GM19395 (cell line): ENCODE measurements around the gene SEMA3E.
"Not testable (repeated sequence)": the region's sequence is repeated elsewhere in the genome, so short reads cannot be mapped to it uniquely, and the experiment has no call there.

Experiments
- ATAC-seq: cut with Tn5 transposase; IDR thresholded peaks from one replicate; pipeline ENCODE4 v1.9.1; 2021; ENCODE audit warnings: mild to moderate bottlenecking, moderate library complexity; ENCODE audit not compliant: unreplicated experiment

The SEMA3E gene

GRCh38 chr7:83494683-83495082 is 154.3 kb downstream of the SEMA3E start:
- ATAC-seq = no peak

GRCh38 chr7:83492802-83493201 is 156.1 kb downstream of the SEMA3E start:
- ATAC-seq = no peak

- no peak for ATAC-seq
These were observed 161.1 kb downstream of the SEMA3E start for GRCh38 chr7:83487801-83488200.

- no peak for ATAC-seq
These were observed 162.0 kb downstream of the SEMA3E start for GRCh38 chr7:83486957-83487356.

- no peak for ATAC-seq
These were observed 162.4 kb downstream of the SEMA3E start for GRCh38 chr7:83486536-83486935.

GRCh38 chr7:83484826-83485225 is 164.1 kb downstream of the SEMA3E start:
- ATAC-seq = no peak

GRCh38 chr7:83484266-83484665 is 164.7 kb downstream of the SEMA3E start:
- ATAC-seq = no peak

- ATAC-seq = no peak
These were observed 170.3 kb downstream of the SEMA3E start for GRCh38 chr7:83478616-83479015.

- ATAC-seq = no peak
These were observed 172.4 kb downstream of the SEMA3E start for GRCh38 chr7:83476511-83477050.

GRCh38 chr7:83475420-83475819 is 173.5 kb downstream of the SEMA3E start:
- ATAC-seq = no peak

- no peak for ATAC-seq
These were observed 176.6 kb downstream of the SEMA3E start for GRCh38 chr7:83472376-83472775.

GRCh38 chr7:83469491-83469890 is 179.4 kb downstream of the SEMA3E start:
- no peak for ATAC-seq

- ATAC-seq = no peak
These were observed 179.9 kb downstream of the SEMA3E start for GRCh38 chr7:83469076-83469475.

GRCh38 chr7:83468251-83468739 is 180.6 kb downstream of the SEMA3E start:
- ATAC-seq = peak; percentile 95

- ATAC-seq = no peak
These were observed 181.4 kb downstream of the SEMA3E start for GRCh38 chr7:83467493-83467892.

GRCh38 chr7:83466956-83467355 is 182.0 kb downstream of the SEMA3E start:
- no peak for ATAC-seq

- no peak for ATAC-seq
These were observed 182.6 kb downstream of the SEMA3E start for GRCh38 chr7:83466187-83466923.

GRCh38 chr7:83465643-83466042 is 183.3 kb downstream of the SEMA3E start:
- no peak for ATAC-seq

- not testable (repeated sequence) for ATAC-seq
These were observed 187.1 kb downstream of the SEMA3E start for GRCh38 chr7:83461820-83462219.

GRCh38 chr7:83459930-83460653 is 188.8 kb downstream of the SEMA3E start:
- ATAC-seq = not testable (repeated sequence)

GRCh38 chr7:83459101-83459929 is 189.6 kb downstream of the SEMA3E start:
- not testable (repeated sequence) for ATAC-seq
